ENCODE results near the gene PLXNA2. TPM values are rescaled to one million over a fixed set of nuclear protein-coding genes. Genes with fewer than 3 reads are reported as not detected.

PLXNA2 gene
- total RNA-seq, 1 donor from 2014 or later: 1.7 TPM

DNA sequence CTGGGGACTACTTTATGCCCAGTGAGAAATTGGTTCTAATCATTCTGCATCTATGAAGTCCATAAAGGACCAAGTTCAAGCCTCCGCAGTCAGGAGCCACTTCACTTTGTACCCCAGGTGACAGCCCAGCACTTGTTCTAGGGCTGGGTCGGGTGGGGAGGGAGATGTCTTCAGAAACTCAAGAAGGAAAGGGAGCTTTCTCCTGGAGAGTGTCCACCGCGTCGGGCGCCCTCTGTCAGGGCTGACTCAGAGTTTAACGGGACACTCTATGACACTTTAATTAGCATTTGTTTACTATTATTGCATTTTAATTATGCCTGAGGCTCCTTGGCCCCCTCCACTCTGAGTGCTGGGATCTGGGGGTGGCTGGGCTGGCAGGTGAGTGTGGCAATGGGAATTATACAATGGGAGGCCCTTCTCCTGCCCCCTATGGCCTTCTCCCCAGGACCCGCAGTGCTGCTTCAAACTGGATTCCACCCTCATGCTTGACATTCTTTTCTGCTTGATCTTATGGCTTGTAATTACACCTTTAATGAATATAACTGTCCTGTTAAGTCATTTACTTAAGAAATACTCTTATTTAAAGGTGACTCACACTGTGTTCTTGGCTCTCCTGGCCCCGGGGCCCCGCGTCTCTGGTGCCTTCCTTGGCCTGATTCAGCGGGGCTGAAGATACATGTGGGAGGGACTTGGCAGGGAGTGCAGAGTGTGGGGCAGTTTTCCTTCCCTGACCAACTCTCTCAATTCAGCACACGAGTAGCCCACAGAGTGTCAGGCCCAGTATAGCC is 136.6 kb downstream of the PLXNA2 start:
- H3K4me2 ChIP-seq: no peak overlapping the region
- no peak overlapping the region for H3K4me3 Mint-ChIP-seq
- no peaks in the 10 kb centered on the region for H3K9me3 ChIP-seq (ENCODE audit: low read depth)
- no peak overlapping the region for H3K27ac ChIP-seq
- no peaks in the 10 kb centered on the region for H3K27me3 ChIP-seq
- no peaks in the 10 kb centered on the region for H4K20me1 ChIP-seq (ENCODE audit: low read depth)
- H3K9ac ChIP-seq: no peak overlapping the region
- H3K4me3 ChIP-seq: no peak overlapping the region
- peaks cover 87% of the 10 kb centered on the region for H3K4me1 Mint-ChIP-seq
- TF ChIP-seq EZH2phosphoT487 (IDR thresholded peaks at IDR 0.05) (no peak), EZH2 (IDR thresholded peaks at IDR 0.05) (no peak), CTCF (IDR thresholded peaks at IDR 0.05) (no peak)
- no peak for DNase-seq (ENCODE audit: low spot score)
- no peaks in the 10 kb centered on the region for H3K79me2 ChIP-seq (ENCODE audit: low read depth)
- no peaks in the 10 kb centered on the region for H3K36me3 ChIP-seq
- H3K27ac Mint-ChIP-seq: peak overlapping the region; percentile 59
- H3F3A ChIP-seq (ENCODE audit: low read depth): no peaks in the 10 kb centered on the region
- no peak overlapping the region for H2AFZ ChIP-seq (replicated peaks)
- H3K27me3 Mint-ChIP-seq (ENCODE audit: insufficient read depth, low read depth): peaks cover 5% of the 10 kb centered on the region
- peaks cover 27% of the 10 kb centered on the region for H3K4me1 ChIP-seq
- peaks cover 2% of the 10 kb centered on the region for H3K36me3 Mint-ChIP-seq
- no peaks in the 10 kb centered on the region for H3K9me3 Mint-ChIP-seq

DNA sequence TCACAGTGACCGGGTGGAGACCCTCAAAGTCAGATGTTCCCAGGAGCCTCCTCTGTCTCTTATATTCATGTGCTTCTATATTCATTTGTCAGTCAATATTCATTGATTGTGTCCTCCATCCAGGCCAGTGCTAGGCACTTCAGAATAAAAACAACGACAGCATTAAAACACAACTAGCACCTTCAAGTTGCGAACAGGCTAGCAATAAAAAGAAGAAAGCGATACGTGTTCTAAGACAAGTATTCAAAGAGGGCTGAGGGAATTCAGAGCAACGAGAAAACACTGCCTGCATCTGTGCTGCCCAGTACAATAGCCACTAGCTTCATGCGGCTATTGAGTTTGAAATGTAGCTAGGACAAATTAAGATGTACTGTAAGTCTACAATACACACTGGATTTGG is 138.0 kb downstream of the PLXNA2 start:
- Histone ChIP-seq H3F3A (ENCODE audit: low read depth) (no peaks in the 10 kb centered on the region), H3K27ac (no peak overlapping the region), H4K20me1 (ENCODE audit: low read depth) (no peaks in the 10 kb centered on the region), H3K36me3 (no peaks in the 10 kb centered on the region), H2AFZ (replicated peaks) (no peak overlapping the region), H3K79me2 (ENCODE audit: low read depth) (no peaks in the 10 kb centered on the region), H3K4me2 (no peak overlapping the region), H3K4me3 (no peak overlapping the region), H3K27me3 (no peaks in the 10 kb centered on the region), H3K9ac (no peak overlapping the region), H3K4me1 (peaks cover 36% of the 10 kb centered on the region), H3K9me3 (ENCODE audit: low read depth) (no peaks in the 10 kb centered on the region)
- TF ChIP-seq EZH2 (IDR thresholded peaks at IDR 0.05): no peak
- TF ChIP-seq EZH2phosphoT487 (IDR thresholded peaks at IDR 0.05): no peak
- TF ChIP-seq CTCF (IDR thresholded peaks at IDR 0.05): no peak
- Mint-ChIP-seq H3K27ac (peak overlapping the region; percentile 8), H3K4me1 (peaks cover 87% of the 10 kb centered on the region), H3K9me3 (no peaks in the 10 kb centered on the region), H3K27me3 (ENCODE audit: insufficient read depth, low read depth) (peaks cover 5% of the 10 kb centered on the region), H3K36me3 (peaks cover 2% of the 10 kb centered on the region), H3K4me3 (no peak overlapping the region)
- DNase-seq (ENCODE audit: low spot score): no peak

DNA sequence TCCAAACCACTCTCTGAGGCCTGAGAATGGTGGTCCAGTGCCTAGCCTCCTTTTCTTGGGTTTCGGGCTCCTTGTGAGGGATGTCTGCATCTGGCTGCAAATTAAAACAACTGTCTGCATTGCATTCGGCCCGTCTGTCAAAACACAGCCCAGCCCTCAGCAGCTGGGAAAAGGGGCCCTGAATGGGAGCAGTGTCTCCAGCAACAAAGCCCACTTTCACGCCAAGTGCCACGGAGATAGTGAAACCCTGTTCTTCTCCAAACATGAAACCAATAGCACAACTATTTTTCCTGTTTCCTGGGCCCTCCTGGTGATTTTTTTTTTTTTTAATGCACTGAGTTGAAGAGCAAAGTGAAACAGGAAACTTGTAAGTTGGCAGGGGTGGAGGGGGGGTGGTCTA is 138.4 kb downstream of the PLXNA2 start:
- Mint-ChIP-seq H3K27me3 (ENCODE audit: insufficient read depth, low read depth) (peaks cover 5% of the 10 kb centered on the region), H3K27ac (no peak overlapping the region), H3K4me1 (peaks cover 89% of the 10 kb centered on the region), H3K9me3 (no peaks in the 10 kb centered on the region), H3K36me3 (peaks cover 2% of the 10 kb centered on the region), H3K4me3 (no peak overlapping the region)
- Histone ChIP-seq H3K9me3 (ENCODE audit: low read depth) (no peaks in the 10 kb centered on the region), H3K4me2 (no peak overlapping the region), H3K4me1 (peaks cover 41% of the 10 kb centered on the region), H3K4me3 (no peak overlapping the region), H4K20me1 (ENCODE audit: low read depth) (no peaks in the 10 kb centered on the region), H3K79me2 (ENCODE audit: low read depth) (no peaks in the 10 kb centered on the region), H3K36me3 (no peaks in the 10 kb centered on the region), H2AFZ (replicated peaks) (no peak overlapping the region), H3K9ac (no peak overlapping the region), H3K27me3 (no peaks in the 10 kb centered on the region), H3K27ac (no peak overlapping the region), H3F3A (ENCODE audit: low read depth) (no peaks in the 10 kb centered on the region)
- TF ChIP-seq EZH2phosphoT487 (IDR thresholded peaks at IDR 0.05) (no peak), EZH2 (IDR thresholded peaks at IDR 0.05) (no peak)
- DNase-seq (ENCODE audit: low spot score): no peak
